NCI-H2196 treated with DMSO at 0.1 percent for 48 hours (cell line): ENCODE data around the gene XKR8.

ENCODE experiments used
- DNase-seq: peaks from one replicate; lab custom pipeline; 2025; ENCODE audit not compliant: unreplicated experiment; lab: John Stamatoyannopoulos, UW

XKR8 gene

GRCh38 chr1:27959792-27960603, at the start of gene XKR8:
Gene XKR8, plus strand, starts transcription at chr1:27959973. Its CDS starts 97 bp downstream, at chr1:27960070.
- peak; percentile 64 for DNase-seq

GRCh38 chr1:27912429-27912828, 47.3 kb upstream of the XKR8 start:
- no peak for DNase-seq

GRCh38 chr1:27915082-27915575, 44.6 kb upstream of the XKR8 start:
- no peak for DNase-seq

- no peak for DNase-seq
These were observed 37.5 kb upstream of the XKR8 start for GRCh38 chr1:27922272-27922671.

- peak; percentile 14 for DNase-seq
These were observed 31.4 kb upstream of the XKR8 start for GRCh38 chr1:27928216-27928954.

- DNase-seq = no peak
These were observed 28.6 kb upstream of the XKR8 start for GRCh38 chr1:27931184-27931583.

GRCh38 chr1:27931759-27932158, 28.0 kb upstream of the XKR8 start:
- DNase-seq = no peak

- no peak for DNase-seq
These were observed 24.8 kb upstream of the XKR8 start, which contains the start of gene SMPDL3B for GRCh38 chr1:27934818-27935549. Gene SMPDL3B, plus strand, starts transcription at chr1:27935000. Its CDS starts 184 bp downstream, at chr1:27935184.

- DNase-seq = no peak
These were observed 24.1 kb upstream of the XKR8 start for GRCh38 chr1:27935721-27936120.

GRCh38 chr1:27936370-27936769, 23.4 kb upstream of the XKR8 start:
- no peak for DNase-seq

- no peak for DNase-seq
These were observed 22.3 kb upstream of the XKR8 start for GRCh38 chr1:27937524-27937836.

GRCh38 chr1:27938488-27938887, 21.3 kb upstream of the XKR8 start:
- DNase-seq = no peak

- no peak for DNase-seq
These were observed 19.5 kb upstream of the XKR8 start for GRCh38 chr1:27940297-27940696.

GRCh38 chr1:27940870-27941560, 18.8 kb upstream of the XKR8 start:
- peak; percentile 6 for DNase-seq

- no peak for DNase-seq
These were observed 17.9 kb upstream of the XKR8 start for GRCh38 chr1:27941671-27942540.

GRCh38 chr1:27945020-27945419, 14.8 kb upstream of the XKR8 start:
- DNase-seq = no peak

- no peak for DNase-seq
These were observed 10.7 kb upstream of the XKR8 start for GRCh38 chr1:27949027-27949426.

GRCh38 chr1:27951396-27951795, 8.4 kb upstream of the XKR8 start:
- DNase-seq = no peak

- no peak for DNase-seq
These were observed 7.6 kb upstream of the XKR8 start for GRCh38 chr1:27952147-27952546.

- DNase-seq = no peak
These were observed 5.6 kb upstream of the XKR8 start for GRCh38 chr1:27954186-27954585.
